ENCODE results near the gene RBMS1.

The RBMS1 gene

GRCh38 chr2:160246356-160246755 lies 247.3 kb downstream of the RBMS1 start:
- no peak for DNase-seq

DNA sequence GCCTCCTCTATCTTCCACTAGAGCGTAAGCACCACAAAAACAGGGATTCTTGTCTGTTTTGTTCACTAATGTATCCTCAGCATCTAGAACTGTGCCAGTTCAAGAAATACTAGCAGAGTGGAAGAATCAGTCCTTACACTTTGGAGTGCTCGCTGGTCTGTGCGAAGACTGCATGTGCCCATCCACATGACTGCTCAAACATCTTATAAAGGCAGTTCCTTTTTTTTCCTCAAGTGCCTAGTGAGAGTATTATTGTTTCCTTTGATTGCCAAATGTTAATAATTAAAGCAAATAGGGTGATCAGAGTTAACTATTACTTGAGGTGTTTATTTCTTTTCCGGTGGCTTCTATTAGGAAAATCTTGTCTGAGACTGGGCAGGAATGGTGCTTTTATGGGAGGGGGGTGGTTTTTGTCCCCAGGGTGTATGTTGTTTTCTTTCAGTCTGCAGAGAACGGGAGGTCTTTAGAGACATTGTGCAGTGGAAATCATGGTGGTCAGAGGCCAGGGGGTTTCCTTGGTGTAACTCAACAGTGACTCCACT lies 247.9 kb downstream of the RBMS1 start:
- DNase-seq, result no peak

GRCh38 chr2:160242893-160243564 lies 250.6 kb downstream of the RBMS1 start:
- DNase-seq, result no peak

DNA sequence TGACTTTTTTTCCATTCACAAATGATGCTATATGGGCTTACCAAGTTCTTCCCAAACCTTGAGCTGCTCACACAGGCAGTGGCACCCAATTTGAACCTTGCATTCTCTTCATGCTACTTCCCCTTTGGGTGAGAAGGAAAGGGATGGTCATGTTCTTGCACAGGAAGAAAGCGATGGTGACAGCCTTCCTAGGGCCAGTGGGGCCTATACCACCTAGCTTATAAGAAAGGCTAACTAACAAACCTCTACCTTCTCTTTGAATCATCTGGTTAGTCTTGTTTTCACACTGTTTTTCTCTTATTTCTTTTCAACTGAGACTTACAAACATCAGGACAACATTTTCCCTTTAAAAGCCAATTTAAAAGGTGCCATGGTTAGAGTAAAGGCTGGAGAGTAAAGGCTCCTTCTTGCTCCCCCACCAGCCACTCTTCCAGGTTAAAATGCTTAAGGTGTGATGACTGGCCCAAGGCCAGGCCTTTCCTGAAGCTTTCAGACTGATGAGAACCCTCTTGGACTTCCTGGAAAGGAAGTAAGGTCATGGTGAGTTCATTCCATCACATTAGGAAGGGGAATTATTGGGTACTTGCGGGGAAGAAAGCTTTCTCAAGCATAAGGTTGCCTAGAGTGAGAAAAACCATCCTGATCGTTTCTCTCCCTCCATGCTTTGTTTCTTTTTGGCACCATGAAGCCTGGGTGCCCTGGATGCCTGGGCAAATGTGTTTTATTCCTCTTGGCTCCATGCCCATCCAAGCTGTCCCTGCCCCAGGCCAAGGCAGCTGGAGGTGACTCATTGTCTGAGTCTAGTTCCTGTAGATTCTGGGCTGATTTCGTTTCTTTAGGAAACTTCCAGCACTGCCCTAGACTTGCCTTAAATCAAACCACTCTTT lies 252.1 kb downstream of the RBMS1 start:
- DNase-seq, result no peak

DNA sequence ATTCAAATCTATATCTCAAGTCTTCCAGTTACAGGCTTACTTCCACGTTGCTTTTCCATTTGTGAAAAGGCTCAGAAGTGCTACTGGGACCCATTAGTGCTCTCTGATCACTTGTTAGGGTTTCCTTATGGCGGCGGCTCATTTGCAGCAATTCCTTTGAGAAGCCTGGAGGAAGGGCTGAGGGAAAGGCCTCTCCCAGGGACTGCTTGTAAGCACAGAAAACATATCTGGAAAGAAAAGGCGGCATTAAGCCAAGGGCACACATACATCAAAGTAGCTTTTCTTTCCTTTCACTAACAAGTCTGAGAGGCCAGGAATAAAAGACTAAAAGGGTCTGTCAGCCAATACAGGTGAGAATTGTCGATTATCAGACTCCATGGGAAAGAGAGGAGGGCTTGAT lies 254.2 kb downstream of the RBMS1 start:
- DNase-seq, result no peak

GRCh38 chr2:160238392-160238791 lies 255.2 kb downstream of the RBMS1 start:
- no peak for DNase-seq

- DNase-seq, result no peak
Observed at GRCh38 chr2:160232905-160233475, 260.6 kb downstream of the RBMS1 start.

- no peak for DNase-seq
Observed at GRCh38 chr2:160229591-160229990, 264.0 kb downstream of the RBMS1 start.

DNA sequence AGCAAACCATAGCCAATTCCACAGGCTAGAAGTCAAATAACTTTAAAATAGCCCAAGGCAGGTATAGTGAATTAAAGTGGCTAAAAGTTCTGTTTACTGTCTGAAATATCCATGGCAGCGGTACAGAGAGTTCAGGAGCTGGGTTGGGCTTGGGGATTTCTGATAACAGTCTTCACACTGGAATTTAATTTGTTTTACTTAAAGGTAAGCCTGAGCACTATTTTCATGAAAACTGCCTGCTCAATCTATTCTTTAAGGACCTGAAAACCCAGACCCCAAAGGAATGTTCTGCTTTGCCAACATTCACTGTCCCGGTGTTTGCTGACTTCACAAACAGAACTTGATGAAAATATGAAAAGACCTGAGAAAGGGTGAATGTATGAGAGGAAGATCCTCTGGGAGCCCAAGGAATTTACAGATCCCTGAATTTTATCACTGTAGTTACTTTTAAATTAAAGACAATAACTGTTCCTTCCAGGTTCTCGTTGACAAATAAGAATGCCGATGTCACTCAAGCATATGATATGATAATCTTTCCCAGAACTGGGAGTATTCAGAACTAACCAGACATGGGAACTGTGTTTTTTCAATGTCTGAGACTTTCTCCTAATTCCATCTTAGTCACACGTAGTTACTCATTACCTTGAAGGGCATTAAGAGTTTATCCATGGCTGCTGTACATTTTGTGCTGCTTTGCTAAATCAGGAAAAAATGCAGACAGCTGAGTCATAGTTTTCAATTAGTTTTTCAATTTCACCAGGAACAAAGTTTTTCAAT lies 265.3 kb downstream of the RBMS1 start:
- DNase-seq, result no peak

- DNase-seq, result no peak
Observed at GRCh38 chr2:160227293-160227915, 266.2 kb downstream of the RBMS1 start.

DNA sequence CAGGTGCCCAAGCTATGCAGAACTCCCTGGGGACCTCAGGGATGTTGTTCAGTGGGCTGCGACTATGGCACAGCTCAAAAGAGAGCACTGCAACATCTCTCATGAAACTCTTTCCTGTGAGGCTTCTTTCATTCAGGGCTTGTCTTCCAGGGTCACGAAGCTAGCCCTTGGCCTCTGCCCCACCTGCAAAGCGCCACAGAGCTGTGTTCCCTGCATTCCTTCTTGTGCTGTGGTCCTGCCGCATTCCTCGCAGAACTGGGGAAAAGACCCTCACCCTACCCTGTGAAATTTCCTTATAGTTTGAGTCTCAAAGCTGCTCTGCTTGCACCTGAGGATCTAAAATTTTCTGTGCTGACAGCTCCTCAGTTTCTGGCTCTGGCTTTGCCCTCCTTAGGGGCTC lies 267.2 kb downstream of the RBMS1 start:
- DNase-seq, result no peak

DNA sequence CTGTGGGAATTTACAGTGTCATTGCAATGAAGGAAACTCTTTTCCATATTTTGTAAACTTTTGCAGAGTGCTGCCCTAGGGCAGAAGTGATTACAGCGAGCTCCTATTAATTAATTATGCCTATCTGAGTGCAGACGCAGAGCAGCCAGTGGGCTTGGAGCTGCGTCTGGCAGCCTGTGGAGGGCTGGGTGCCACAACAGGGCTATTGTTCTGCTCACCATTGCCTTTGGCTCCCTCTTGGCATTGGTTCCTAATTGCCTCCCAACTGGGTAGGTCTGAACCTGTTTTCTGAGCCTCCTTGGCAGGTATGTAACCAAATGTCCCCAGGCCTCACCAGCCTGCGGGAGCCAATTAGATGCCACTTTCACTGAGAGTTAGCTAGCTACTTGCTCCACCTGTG lies 267.9 kb downstream of the RBMS1 start:
- DNase-seq, result no peak

DNA sequence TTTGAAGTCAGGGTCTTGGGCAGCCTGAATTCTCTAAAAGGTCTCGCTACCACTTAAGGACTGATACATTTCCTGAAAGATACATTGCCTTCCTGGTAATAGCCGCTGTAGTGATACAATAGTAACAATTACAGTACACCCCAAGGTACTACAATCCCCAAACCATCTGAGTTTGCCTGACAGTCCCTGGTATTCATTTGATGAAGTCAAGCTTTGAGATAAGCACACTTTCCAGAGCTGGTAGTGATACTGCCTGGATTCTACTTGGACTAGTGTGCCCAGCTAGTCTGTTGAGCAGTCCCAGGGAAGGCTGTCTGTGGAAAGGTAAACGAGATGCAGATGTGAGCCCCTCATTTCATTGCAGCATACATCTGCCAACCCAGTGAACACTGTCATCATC lies 269.1 kb downstream of the RBMS1 start:
- no peak for DNase-seq

DNA sequence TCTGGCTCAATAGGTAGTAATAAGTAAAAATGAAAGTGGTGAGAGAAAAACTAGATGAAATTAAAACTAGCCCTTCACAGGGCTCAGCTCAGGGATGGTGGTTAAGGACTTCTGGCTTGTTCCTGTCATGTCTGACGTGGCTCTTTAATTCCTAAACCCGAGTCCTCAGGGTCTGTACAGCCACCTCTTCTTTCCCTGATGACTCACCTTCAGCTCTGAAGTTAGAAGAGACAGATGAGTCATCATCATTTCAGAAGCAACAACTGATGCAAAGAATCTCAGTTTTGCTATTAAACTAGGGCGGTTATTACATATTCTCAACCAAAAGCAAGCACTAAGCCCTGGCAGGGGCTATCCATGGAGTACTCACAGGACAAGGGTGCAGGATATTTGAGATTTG lies 269.5 kb downstream of the RBMS1 start:
- DNase-seq, result peak; percentile 95

- DNase-seq, result no peak
Observed at GRCh38 chr2:160223560-160223959, 270.0 kb downstream of the RBMS1 start.

DNA sequence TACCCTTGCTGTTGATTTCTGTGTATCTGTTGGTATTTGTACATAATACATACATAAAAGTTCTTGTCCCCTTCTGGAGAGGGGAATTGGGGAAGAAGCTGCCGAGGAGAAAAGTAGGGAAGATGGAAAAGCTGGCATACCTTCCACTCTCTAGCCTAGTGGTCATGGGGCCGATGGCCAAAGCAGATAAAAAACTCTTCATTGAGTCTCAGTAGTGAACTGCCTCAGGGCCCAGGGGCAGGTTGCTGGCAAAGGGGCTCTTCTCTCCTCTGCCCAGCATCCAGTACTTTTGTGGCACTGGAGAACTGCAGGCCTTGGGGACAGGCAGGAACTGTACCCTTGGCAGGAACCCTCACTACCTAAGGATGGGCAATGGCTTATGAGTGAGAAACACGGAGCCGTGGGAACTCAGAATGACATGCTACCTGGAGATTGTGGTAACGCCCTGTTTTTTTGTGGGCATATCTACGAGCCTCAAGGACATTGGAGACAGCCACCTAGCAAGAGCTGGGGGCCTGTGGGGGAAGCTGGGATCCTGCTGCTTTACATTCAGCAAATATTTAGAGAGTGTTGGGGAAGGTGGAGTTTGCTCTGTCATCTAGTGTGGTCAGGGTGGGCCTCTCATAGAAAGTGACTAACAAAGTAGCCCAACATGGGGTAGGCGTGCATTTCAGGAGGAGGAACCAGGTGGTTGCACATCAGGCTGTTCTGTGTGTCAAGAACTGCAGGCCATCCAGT lies 270.9 kb downstream of the RBMS1 start:
- DNase-seq, result no peak
